Peyer's patch (tissue), 4 donors: ENCODE results near the gene PEX10. TPM values are rescaled to one million over a fixed set of nuclear protein-coding genes. Genes with fewer than 3 reads are reported as not detected.
"Not testable (repeated sequence)": the region's sequence is repeated elsewhere in the genome, so short reads cannot be mapped to it uniquely, and the experiment has no call there.

Experiments used
- DNase-seq, 3 donors: peaks; one replicate each; pipeline ENCODE4 v3.0.0-alpha.2; 2017 to 2019
- H3K27ac ChIP-seq, 4 donors: fragments of 200-600 bp; sonication (generic); one replicate each; pipeline ENCODE4 v1.5.1; 2016 to 2019
- H3K27me3 ChIP-seq, 2 donors: fragments of 200-600 bp; sonication (generic); one replicate each; pipeline ENCODE4 v1.5.1; 2019
- H3K36me3 ChIP-seq, 3 donors: fragments of 200-600 bp; sonication (generic); one replicate each; pipeline ENCODE4 v1.5.1; 2016 to 2019
- H3K4me1 ChIP-seq, 4 donors: fragments of 200-600 bp; sonication (generic); one replicate each; pipeline ENCODE4 v1.5.1; 2016 to 2019
- H3K4me3 ChIP-seq, 4 donors: fragments of 200-600 bp; sonication (generic); 1 replicate in 3 of 4; 2 replicates in 1 of 4; pipeline ENCODE4 v1.5.1; 2016 to 2019; ENCODE audit warnings: mild to moderate bottlenecking in 1 of 4
- H3K9me3 ChIP-seq, 4 donors: fragments of 200-600 bp; sonication (generic); one replicate each; pipeline ENCODE4 v1.5.1; 2016 to 2019; ENCODE audit warnings: mild to moderate bottlenecking in 1 of 4
- CTCF ChIP-seq, 6 experiments: fragments of 450-650 bp in 4 of 6; fragments of 200-600 bp in 2 of 6; sonication (generic) in 1 of 6; IDR thresholded peaks; one replicate each; pipeline ENCODE4 v1.5.1; 2017 to 2019; ENCODE audit warnings: antibody characterized with exemption in 6 of 6, mild to moderate bottlenecking in 3 of 6, moderate library complexity in 1 of 6
- POLR2A ChIP-seq, 2 donors: fragments of 450-650 bp; IDR thresholded peaks; one replicate each; pipeline ENCODE4 v1.5.1; 2017; ENCODE audit warnings: antibody characterized with exemption in 2 of 2, mild to moderate bottlenecking in 2 of 2, moderate library complexity in 2 of 2
- total RNA-seq, 4 donors: library from RNA; depleted of rRNA; stranded (reverse); fragments of >200 nt; gene quantifications; one replicate each; pipeline ENCODE4 v1.1.0, GENCODE V29; 2016

PEX10 gene
- total RNA-seq, 4 donors from 2014 or later: 16.9 to 29.6 (median 19.9) TPM

GRCh38 chr1:2445823-2446215, 33.5 kb upstream of the PEX10 start:
- H3K4me1 ChIP-seq: peaks cover 0 to 5% (median 0%) of the 10 kb centered on the region in 4 donors
- peaks cover 0 to 12% of the 10 kb centered on the region in 2 donors for H3K27me3 ChIP-seq
- no peak for DNase-seq
- H3K9me3 ChIP-seq: no peaks in the 10 kb centered on the region
- no peaks in the 10 kb centered on the region for H3K36me3 ChIP-seq
- no peak for TF ChIP-seq POLR2A (IDR thresholded peaks at IDR 0.05)
- H3K27ac ChIP-seq: no peak overlapping the region
- no peak overlapping the region for H3K4me3 ChIP-seq

GRCh38 chr1:2445162-2445822, 32.9 kb upstream of the PEX10 start:
- no peaks in the 10 kb centered on the region for H3K36me3 ChIP-seq
- peaks cover 0 to 5% (median 0%) of the 10 kb centered on the region in 4 donors for H3K4me1 ChIP-seq
- H3K27me3 ChIP-seq: peaks cover 0 to 12% of the 10 kb centered on the region in 2 donors
- H3K9me3 ChIP-seq: no peaks in the 10 kb centered on the region
- no peak overlapping the region for H3K4me3 ChIP-seq
- TF ChIP-seq POLR2A (IDR thresholded peaks at IDR 0.05) (no peak), CTCF (IDR thresholded peaks at IDR 0.05) (no peak)
- DNase-seq: no peak
- no peak overlapping the region for H3K27ac ChIP-seq

GRCh38 chr1:2444138-2444591, 31.8 kb upstream of the PEX10 start:
- no peak overlapping the region for H3K27ac ChIP-seq
- peaks cover 0 to 12% of the 10 kb centered on the region in 2 donors for H3K27me3 ChIP-seq
- H3K4me1 ChIP-seq: peaks cover 0 to 5% (median 0%) of the 10 kb centered on the region in 4 donors
- no peak overlapping the region for H3K4me3 ChIP-seq
- no peak for DNase-seq
- no peaks in the 10 kb centered on the region for H3K9me3 ChIP-seq
- H3K36me3 ChIP-seq: no peaks in the 10 kb centered on the region
- no peak for TF ChIP-seq POLR2A (IDR thresholded peaks at IDR 0.05)
- TF ChIP-seq CTCF (IDR thresholded peaks at IDR 0.05): no peak

- Histone ChIP-seq H3K4me1 (peaks cover 0 to 5% (median 0%) of the 10 kb centered on the region in 4 donors), H3K9me3 (no peaks in the 10 kb centered on the region), H3K36me3 (no peaks in the 10 kb centered on the region), H3K27ac (no peak overlapping the region), H3K27me3 (peaks cover 0 to 12% of the 10 kb centered on the region in 2 donors), H3K4me3 (no peak overlapping the region)
- DNase-seq: no peak
- TF ChIP-seq POLR2A (IDR thresholded peaks at IDR 0.05) (no peak), CTCF (IDR thresholded peaks at IDR 0.05) (peak in 1 of 6 experiments; percentile 16)
Measured at GRCh38 chr1:2443277-2444137, 31.1 kb upstream of the PEX10 start.

GRCh38 chr1:2442661-2443060, 30.3 kb upstream of the PEX10 start:
- Histone ChIP-seq H3K27me3 (peaks cover 0 to 12% of the 10 kb centered on the region in 2 donors), H3K9me3 (no peaks in the 10 kb centered on the region)
- no peak for TF ChIP-seq CTCF (IDR thresholded peaks at IDR 0.05)
- no peak for TF ChIP-seq POLR2A (IDR thresholded peaks at IDR 0.05)

GRCh38 chr1:2441746-2442145, 29.4 kb upstream of the PEX10 start:
- peaks cover 0 to 12% of the 10 kb centered on the region in 2 donors for H3K27me3 ChIP-seq
- no peak overlapping the region for H3K4me3 ChIP-seq
- no peak overlapping the region for H3K27ac ChIP-seq
- no peaks in the 10 kb centered on the region for H3K9me3 ChIP-seq
- TF ChIP-seq POLR2A (IDR thresholded peaks at IDR 0.05) (no peak), CTCF (IDR thresholded peaks at IDR 0.05) (no peak)
- DNase-seq: no peak
- H3K4me1 ChIP-seq: peaks cover 0 to 5% (median 0%) of the 10 kb centered on the region in 4 donors
- no peaks in the 10 kb centered on the region for H3K36me3 ChIP-seq

More at GRCh38 chr1:2442661-2443060, 30.3 kb upstream of the PEX10 start:
- Histone ChIP-seq H3K4me1 (peaks cover 0 to 5% (median 0%) of the 10 kb centered on the region in 4 donors), H3K4me3 (no peak overlapping the region), H3K36me3 (no peaks in the 10 kb centered on the region), H3K27ac (no peak overlapping the region)
- DNase-seq: no peak

GRCh38 chr1:2440346-2440745, 28.0 kb upstream of the PEX10 start:
- not testable (repeated sequence) for DNase-seq, H3K36me3 ChIP-seq, H3K27ac ChIP-seq, H3K4me1 ChIP-seq, H3K9me3 ChIP-seq, H3K4me3 ChIP-seq
- peaks cover 0 to 12% of the 10 kb centered on the region in 2 donors for H3K27me3 ChIP-seq
